ENCODE measurements around the gene WBP2.

GRCh38 chr17:75813081-75814020 is 41.8 kb downstream of the WBP2 start:
- TF ChIP-seq, protein P1, sequence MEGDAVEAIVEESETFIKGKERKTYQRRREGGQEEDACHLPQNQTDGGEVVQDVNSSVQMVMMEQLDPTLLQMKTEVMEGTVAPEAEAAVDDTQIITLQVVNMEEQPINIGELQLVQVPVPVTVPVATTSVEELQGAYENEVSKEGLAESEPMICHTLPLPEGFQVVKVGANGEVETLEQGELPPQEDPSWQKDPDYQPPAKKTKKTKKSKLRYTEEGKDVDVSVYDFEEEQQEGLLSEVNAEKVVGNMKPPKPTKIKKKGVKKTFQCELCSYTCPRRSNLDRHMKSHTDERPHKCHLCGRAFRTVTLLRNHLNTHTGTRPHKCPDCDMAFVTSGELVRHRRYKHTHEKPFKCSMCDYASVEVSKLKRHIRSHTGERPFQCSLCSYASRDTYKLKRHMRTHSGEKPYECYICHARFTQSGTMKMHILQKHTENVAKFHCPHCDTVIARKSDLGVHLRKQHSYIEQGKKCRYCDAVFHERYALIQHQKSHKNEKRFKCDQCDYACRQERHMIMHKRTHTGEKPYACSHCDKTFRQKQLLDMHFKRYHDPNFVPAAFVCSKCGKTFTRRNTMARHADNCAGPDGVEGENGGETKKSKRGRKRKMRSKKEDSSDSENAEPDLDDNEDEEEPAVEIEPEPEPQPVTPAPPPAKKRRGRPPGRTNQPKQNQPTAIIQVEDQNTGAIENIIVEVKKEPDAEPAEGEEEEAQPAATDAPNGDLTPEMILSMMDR (IDR thresholded peaks at IDR 0.05 in 2 of 3, conservative IDR thresholded peaks at IDR 0.05 in 1 of 3; ENCODE audit: borderline replicate concordance in 1 of 3, insufficient read depth in 1 of 3, low read depth in 2 of 3, low read length in 2 of 3) = no peak
- no peak for TF ChIP-seq CEBPB (IDR thresholded peaks at IDR 0.05; ENCODE audit: low read depth)
- TF ChIP-seq EZH2 (IDR thresholded peaks at IDR 0.05) = no peak
- no peak for TF ChIP-seq RAD21 (IDR thresholded peaks at IDR 0.05; ENCODE audit: low read depth)
- TF ChIP-seq POLR2AphosphoS5 (IDR thresholded peaks at IDR 0.05; ENCODE audit: low read depth, low read length) = no peak
- no peak for TF ChIP-seq CBX3 (IDR thresholded peaks at IDR 0.05; ENCODE audit: low read depth)
- no peak for TF ChIP-seq SIN3A (IDR thresholded peaks at IDR 0.05; ENCODE audit: low read depth)
- TF ChIP-seq, protein P2, sequence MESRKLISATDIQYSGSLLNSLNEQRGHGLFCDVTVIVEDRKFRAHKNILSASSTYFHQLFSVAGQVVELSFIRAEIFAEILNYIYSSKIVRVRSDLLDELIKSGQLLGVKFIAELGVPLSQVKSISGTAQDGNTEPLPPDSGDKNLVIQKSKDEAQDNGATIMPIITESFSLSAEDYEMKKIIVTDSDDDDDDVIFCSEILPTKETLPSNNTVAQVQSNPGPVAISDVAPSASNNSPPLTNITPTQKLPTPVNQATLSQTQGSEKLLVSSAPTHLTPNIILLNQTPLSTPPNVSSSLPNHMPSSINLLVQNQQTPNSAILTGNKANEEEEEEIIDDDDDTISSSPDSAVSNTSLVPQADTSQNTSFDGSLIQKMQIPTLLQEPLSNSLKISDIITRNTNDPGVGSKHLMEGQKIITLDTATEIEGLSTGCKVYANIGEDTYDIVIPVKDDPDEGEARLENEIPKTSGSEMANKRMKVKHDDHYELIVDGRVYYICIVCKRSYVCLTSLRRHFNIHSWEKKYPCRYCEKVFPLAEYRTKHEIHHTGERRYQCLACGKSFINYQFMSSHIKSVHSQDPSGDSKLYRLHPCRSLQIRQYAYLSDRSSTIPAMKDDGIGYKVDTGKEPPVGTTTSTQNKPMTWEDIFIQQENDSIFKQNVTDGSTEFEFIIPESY (IDR thresholded peaks at IDR 0.05; ENCODE audit: extremely low read depth, insufficient replicate concordance, low read length) = no peak
- no peak for TF ChIP-seq TCF7L2 (IDR thresholded peaks at IDR 0.05; ENCODE audit: borderline replicate concordance, extremely low read depth, insufficient read depth, insufficient read length)
- TF ChIP-seq POLR2A (IDR thresholded peaks at IDR 0.05; ENCODE audit: borderline replicate concordance, extremely low read depth, insufficient read depth, insufficient read length) = no peak
- TF ChIP-seq EZH2phosphoT487 (IDR thresholded peaks at IDR 0.05; ENCODE audit: borderline replicate concordance) = no peak
- TF ChIP-seq EGR1 (IDR thresholded peaks at IDR 0.05; ENCODE audit: low read depth) = no peak
- TF ChIP-seq SP1 (IDR thresholded peaks at IDR 0.05; ENCODE audit: low read depth) = no peak
- TF ChIP-seq, protein P3, sequence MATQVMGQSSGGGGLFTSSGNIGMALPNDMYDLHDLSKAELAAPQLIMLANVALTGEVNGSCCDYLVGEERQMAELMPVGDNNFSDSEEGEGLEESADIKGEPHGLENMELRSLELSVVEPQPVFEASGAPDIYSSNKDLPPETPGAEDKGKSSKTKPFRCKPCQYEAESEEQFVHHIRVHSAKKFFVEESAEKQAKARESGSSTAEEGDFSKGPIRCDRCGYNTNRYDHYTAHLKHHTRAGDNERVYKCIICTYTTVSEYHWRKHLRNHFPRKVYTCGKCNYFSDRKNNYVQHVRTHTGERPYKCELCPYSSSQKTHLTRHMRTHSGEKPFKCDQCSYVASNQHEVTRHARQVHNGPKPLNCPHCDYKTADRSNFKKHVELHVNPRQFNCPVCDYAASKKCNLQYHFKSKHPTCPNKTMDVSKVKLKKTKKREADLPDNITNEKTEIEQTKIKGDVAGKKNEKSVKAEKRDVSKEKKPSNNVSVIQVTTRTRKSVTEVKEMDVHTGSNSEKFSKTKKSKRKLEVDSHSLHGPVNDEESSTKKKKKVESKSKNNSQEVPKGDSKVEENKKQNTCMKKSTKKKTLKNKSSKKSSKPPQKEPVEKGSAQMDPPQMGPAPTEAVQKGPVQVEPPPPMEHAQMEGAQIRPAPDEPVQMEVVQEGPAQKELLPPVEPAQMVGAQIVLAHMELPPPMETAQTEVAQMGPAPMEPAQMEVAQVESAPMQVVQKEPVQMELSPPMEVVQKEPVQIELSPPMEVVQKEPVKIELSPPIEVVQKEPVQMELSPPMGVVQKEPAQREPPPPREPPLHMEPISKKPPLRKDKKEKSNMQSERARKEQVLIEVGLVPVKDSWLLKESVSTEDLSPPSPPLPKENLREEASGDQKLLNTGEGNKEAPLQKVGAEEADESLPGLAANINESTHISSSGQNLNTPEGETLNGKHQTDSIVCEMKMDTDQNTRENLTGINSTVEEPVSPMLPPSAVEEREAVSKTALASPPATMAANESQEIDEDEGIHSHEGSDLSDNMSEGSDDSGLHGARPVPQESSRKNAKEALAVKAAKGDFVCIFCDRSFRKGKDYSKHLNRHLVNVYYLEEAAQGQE (IDR thresholded peaks at IDR 0.05; ENCODE audit: low read depth) = no peak

Measured in HCT116 (cell line).